COLO668 (cell line): ENCODE measurements around the gene ATXN7L1.

ENCODE experiments used
- DNase-seq: peaks from one replicate; lab custom pipeline; 2025; ENCODE audit not compliant: unreplicated experiment; lab: John Stamatoyannopoulos, UW

Gene ATXN7L1

DNA sequence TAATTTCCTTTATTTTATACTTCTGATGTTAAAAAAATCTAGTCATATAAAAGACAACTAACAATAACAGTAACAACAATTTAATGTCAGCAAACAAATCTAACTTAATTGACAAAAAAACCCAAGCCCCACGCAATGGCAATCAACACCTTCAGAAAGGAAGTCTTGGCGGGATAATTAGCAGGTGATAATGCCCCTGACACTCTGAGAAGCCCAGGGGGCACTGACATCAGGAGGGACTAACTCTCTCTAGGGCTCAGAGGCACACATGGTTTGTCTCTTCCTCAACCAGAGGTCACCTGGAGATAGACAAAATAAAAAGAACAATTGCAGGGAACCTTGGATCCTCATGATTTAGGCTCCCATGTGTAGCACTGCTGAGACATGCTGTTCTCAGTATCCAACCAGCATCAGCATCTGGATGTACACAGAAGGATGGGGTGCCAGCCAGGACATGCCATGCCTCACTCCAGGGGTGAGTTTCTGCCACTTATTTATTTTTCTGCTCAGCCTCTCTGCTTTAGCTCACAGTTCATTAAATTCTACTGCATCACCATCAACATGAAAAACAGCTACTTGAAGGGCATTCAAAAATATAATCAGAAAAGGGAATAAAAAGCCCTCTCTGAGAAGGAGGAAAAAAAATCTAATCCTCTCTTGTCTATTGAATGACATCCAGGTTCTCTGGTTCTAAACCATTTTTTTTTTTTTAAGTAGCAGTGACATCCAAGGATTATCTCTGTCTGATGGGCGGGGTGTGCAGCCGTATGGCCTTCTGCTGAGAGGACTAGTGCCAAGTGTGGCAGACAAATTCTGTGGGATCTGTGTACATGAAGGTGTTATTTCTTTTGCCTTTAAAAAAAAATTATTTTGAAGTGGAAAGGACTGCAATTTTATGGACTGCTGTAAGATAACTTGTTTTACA is 96.3 kb downstream of the ATXN7L1 start:
- DNase-seq, result no peak

DNA sequence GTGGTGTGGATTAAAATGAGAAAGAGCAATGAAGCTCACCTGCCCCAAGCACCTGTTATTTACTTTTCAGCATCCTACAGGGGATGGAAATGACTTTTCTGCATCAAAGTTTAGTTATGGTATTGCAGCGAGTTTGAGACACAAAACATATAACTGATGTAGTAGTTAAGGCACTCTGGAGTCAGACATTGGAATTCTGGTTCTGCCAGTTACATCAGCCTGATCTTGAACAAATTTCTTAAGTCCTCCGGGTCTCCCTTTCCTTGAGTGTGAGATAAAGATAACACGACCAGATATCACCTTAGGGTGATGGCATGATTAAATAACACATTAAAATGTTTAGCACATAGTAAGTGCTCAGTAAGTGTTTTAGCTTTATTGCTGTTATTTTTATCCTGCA is 97.4 kb downstream of the ATXN7L1 start:
- DNase-seq, result no peak

DNA sequence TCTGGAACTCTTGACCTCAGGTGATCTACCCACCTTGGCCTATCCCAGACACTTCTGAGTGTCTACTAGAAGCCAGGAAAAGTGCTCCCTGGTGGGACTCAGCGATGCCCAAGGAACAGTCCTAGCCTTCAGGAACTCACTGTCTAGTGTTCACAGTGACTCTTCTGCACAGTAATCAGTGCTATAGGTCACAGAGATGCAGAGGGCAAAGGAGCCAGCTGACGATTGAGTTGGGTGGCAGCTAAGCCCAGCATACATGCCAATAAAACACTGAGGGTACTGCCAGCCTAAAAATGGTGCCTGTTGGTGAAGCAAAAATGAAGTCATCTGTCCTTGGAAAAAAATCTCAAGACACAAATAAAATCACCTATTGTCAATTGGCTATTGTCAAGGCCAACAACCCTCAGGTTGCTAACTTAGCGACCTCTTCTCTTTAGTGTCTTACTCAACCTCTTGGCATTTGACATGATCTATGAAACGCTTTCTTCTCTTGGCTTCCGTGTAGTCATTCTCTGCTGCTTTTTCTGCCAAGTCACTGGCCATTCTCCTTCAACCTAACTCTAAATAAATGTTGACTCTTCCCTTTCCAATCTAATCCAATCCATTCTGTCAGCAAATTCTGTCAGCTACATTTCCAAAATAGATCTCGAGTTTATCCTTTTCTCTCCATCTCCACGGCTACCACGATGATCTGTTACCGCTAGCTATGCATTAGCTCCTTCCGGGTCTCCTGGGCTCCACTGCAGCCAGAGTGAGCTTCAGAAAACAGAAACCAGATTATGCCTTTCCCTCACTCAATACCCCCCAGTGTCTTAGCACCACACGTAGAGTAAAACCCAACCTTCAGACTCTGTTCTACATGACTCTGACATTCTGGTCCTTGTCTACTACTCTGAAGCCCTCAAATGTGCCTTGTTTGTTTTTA is 99.2 kb downstream of the ATXN7L1 start:
- DNase-seq, result no peak

DNA sequence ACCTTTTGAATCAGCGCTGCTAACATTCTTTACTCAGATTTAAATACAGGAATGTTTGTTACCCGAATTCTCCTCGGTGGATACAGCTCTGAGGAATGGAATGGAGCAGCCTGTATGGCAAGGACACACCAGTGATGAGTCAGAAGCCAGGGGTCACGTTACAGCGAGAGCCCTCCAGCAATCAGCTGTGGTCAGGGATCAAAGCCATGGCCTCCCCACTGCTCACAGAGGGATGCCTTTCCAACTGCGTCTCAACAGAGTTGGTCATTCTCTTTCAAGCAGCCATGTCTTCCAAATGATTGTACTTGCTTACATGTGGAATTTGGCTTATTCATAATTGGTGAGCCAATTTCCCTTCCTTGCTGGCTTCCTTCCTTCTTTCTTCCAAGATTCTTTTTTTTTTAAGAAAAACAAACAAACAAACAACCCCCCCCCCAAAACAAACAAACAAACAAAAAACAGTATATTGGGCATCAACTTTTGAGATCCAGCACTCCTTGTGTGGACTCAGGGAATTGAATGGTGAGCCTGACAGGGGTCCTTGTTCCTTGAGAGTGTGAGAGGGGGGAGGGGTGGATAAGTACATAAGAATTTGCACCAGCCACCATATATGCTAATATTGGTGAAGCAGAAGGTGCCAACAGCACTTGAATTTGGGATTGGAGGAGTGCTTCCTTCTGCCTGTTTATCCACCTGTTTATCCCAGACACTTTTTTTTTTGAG is 100.2 kb downstream of the ATXN7L1 start:
- DNase-seq, result no peak

DNA sequence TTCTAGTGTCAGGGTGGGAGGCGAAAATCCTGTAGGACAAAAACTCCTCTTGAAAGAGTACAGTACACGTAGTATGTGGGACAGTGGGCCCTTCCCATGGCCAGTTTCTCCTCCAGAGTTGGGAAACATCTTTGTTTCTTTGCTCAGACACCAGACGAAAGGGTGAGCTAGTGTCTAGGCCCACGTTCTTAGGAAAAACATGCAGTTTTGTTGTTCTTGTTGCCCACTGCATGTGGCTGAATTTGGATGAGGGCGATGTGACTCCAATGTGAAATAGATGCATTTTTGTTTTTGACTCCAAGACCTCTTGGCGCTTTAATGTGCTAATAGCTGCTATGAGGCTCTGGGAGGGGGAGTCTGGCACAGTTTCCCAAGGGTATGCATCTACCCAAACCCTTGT is 100.8 kb downstream of the ATXN7L1 start:
- no peak for DNase-seq

DNA sequence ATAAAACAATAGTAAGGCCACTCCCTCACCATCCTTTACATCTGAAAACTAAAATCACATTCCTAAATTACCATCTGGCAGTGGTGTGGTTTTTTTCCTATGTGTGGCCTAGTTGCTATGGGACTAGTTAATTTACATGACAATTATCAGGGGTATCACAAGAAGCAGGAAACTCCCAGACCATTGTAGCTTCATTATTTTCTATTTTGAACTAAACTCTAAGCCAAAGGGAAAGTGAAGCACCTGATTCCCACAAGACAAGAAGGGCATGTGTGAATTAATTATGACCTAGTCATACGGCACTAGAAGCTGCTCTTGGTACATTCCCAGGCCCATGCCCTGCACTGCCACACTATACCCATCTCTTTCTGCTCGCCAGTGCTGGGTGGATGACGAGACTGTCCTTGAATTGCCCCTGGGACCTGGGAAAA is 103.4 kb downstream of the ATXN7L1 start:
- DNase-seq, result no peak

DNA sequence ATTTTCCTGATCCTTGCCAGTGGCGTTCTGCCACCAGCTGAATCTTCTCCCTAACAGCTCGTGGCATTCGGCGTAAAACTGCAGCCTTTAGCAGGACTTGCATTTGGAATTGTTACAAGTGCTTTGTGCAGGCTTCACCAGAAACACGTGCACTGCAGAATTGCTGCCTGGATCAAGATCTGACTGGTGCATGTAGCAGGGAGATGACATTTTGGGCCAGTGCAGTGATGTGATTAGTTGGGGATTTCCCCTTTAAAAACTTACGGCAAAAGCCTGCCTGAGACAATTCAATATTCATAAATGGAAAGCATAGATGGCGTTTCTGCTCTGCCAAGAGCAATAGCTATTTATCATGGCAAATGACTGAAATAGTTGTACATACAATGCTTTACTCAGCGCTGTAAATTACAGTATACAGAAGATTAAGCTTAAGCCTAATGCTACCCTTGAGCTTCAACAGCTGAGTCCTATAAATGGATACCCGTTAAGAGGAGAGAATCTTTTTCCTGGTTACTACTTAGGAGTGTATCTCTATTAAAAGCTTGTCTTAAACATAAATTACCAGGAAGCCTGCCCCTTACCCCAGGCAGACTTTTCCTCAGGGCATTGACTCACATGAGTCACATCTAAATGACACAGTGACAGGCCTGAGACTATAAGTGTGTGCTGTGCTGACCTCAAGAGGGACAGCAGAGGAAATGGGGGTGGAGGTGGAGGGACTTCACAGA is 106.3 kb downstream of the ATXN7L1 start:
- no peak for DNase-seq

DNA sequence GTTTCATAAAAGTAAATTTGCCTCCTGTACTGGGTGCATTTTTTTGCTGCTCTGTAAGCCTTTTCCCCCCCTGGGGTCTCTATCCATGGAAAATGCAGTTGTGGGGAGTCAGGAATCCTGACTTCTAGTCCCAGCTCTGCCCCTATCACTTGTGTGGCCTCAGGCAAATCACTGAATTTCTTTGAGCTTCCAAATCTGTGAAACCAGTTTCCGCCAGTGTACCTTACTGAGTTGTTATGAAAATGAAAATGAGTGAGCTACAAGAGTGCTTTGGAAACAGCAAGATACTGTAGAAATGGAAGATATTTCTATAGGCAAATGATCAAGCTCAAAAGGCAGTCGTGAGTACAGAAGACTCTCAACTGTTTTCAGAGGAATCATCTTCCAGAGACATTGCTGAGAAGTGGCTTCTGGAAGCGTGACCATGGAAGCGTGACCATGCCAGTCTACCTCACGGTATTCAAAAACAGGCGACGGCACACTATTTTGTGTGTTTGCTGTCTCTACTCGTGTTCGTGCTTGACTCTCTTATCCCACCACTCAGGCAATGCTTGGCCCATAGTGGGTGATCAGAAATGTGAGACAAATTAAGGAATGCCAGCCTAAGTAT is 107.4 kb downstream of the ATXN7L1 start:
- DNase-seq, result no peak

DNA sequence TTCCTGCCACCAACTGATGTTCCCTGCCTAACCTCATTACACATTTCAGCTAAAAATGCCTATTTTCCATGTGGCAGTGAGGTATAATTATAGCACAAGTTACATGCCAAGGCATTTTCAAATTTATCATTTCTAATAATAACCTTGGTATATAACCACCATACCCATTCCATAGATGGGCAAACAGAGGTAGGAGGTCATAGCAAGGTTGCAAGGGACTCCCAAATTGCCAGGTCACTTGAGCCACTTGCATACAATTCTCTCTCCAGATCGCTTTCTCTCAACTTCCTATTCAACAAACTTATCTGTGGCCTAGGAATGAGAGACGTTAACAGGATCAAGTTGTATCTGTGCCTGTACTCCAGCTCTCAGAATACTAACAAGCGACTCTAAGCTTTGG is 108.3 kb downstream of the ATXN7L1 start:
- DNase-seq, result no peak

DNA sequence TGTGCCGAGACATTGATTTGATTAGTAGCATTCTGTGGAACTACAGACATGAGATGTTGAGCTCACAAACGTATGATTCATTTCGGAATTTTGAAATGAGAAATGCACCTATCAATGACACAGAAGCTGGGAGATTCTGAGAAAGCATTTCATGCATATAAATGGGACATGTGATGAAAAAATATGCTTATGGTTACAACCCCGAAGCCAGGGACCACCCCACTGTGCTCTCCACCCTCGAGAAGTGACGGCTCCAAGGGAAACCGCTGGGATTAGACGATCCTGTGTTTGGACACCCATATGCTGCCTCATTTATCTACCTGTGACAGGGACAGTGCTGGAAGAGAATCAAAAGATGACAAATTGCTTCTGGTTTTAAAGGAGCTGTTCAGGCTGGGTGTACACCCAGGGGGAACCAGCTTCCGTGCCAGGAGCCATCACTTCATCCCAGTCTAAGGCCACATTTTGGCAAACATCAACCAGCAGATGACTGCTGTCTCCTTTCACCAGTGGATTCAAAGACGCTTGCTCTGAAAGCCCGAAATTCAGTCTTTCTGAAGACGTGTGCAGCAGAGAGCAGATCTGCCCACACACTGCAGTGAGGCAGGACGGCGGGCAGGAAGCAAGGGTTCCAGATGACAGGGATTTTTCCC is 109.9 kb downstream of the ATXN7L1 start:
- no peak for DNase-seq

DNA sequence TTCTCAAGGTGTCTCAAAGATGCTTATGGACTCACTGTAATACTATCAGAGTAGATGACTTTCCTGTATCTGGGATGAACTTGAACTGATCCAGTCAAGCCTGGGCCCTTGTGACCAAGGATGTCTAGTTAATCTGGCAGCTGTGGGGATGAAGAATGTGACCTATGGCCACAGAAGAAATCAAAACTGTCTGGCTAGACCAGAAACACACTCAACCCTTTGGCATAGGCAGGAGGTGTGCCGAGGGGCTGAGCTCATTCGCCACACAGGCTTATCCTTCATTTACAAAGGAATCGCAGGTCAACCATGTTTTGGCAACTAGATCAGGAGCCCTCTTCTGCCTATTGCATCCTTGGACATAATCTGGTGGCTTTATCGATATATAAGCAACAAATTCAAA is 110.6 kb downstream of the ATXN7L1 start:
- no peak for DNase-seq

DNA sequence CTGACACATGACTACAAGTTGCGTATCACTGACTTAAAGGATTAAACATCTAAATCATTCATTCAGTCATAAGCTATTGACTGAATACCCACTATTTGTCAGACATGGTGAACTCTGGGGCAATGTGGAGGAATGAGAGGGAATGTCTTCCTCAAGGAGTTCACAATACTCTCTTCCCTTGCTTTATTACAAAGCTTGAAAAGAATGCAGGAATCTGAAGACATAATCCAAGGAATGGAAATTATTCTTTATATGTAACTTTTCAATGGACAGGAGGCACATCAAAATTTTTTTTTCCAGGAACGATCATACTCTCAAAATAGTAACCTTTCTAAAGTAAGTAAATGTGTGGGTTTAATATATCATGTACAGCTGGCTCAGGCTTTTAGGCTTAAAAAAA is 111.9 kb downstream of the ATXN7L1 start:
- DNase-seq, result no peak

DNA sequence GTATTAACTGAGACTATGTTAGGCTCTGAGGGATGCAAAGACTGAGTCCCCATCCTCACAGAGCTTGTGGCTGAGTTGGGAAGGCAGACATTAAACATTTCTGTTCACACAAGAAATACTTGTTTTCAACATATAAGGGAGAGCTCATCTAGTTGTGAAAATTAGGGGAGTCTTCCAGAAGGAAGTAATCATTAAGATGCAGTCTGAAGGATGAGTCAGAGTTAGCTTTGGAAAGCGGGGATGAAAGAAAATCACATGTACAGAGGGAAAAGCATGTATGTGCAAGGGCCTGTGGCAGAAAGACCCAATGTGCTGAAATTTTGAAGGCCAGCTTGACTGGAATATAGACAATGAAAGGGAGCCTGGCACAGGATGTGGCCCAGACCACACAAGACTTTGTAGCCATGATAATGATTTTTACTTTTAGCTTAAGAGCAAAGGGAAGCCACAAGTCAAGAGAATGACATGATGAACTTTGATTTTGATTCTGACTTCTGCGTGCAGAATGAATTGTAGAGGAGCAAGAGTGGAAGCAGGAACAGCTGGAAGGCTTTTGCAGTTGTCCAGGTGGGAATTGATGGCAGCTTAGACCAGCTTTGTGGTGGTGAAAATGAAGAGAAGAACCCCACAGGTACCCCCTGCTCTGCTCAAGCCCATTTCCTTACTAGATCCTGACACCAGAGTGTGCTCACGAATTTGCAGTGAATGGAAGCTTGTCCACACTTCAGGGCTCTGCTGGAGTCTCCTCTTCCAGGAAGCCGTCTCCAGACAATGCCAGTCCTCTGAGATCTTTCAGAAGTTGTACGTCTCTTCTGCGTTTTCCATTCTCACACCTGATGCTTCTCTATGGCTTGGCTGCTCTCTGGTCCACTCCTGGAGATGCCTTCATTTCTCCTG is 115.6 kb downstream of the ATXN7L1 start:
- DNase-seq, result no peak

DNA sequence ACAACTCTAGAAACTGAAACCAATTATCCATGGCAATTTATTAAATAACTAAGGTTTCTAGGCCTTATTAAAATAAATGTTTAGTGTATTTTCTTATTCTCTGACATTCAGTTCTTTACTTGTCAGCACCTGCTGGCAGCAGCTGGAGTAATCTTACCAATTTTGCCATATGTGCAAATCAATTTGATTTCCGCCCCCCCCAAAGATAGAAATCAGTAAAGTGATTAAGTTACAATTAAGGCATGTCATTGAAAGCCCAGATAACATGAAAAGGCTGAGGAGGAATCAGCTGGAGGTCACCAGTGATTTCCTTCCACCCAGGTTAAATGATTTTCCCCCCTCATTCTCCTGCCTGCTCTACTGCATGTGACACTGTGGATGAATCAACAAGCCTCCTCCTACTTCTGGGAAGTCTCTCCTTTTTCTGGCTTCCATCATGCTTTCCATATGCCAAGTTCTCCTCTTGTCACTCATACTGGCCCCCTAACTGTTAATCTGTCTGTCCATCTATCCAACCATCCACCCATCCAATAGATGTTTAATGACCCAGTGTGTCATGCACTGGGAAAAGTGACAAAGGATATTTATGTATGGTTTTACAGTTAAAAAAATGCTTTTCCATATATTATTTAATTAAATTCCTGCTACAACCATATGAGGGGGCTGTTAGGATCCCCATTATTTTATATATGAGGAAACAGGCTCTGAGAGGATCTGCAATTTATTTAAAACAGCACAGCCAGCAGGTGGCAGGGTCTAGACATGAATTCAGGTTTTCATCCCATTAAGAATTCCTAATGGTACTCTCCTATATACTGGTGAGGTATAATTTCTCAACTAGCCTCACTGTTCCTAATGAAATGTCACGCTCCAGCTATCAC is 116.5 kb downstream of the ATXN7L1 start:
- peak; percentile 43 for DNase-seq

DNA sequence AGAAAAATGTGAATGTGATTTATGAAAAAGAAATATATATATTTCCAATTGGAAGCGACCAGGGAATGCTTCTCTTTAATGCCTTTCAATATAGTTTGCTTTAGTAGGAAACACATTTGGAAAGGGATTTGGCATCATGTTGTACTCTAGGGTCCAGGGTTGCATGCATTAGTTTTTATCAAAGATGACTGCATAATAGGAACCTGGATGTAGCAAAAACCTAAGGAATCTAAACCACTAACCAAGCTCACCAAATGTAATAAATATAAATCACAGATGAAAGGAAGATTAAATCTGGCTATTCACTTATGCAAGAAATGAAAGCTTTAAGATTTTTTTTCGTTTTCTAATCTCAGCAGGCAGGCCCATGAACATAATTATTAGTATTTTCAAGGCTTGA is 120.0 kb downstream of the ATXN7L1 start:
- DNase-seq, result no peak

DNA sequence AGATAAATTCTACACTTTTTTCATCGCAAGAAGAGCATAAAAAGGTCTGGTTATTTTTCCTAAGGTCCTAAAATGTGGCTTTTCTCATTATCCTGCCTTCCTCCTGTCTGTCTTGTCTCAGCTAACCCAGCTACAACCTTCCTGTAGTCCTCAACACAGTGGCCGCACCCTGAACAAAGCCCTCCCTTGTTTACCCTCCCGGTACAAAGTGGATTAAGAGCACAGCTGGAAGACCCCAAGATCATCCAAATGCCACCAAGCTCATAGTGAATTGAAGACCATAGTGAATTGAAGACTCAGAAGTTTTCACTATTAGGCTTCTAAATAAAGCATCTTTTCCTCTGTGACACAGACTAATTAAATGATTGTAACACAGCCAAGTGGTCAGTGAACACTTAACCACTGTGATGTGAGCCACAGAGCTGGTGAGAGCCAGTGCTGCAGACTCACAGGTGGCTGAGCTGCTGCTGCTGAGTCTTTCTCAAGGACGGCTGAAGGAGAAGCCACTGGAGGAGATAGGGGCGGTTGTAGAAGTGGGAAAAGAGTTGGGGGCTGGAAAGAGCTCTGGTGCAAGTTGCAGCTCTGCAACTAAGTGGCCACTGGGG is 123.6 kb downstream of the ATXN7L1 start:
- no peak for DNase-seq

DNA sequence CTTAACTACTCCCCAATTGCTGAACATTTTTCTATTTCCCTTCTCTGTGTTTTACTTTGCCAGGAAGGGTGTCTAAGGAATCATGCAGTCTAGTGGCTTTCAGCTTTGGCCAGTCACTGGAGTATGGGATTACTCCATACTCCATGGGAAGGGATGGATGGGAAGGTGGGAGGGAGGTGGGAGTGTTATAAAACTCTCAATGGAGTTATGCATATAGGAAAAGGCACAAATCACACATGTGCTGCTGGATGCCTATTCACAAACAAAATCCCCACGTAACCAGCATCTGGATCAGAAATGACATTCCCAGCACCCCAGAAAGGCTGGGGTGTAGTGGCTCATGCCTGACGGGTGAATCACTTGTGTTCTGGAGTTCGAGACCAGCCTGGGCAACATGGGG is 125.3 kb downstream of the ATXN7L1 start:
- no peak for DNase-seq
